DMS 273 (cell line): ENCODE data around the gene SDC4.

Experiments
- DNase-seq: peaks from one replicate; lab custom pipeline; 2025; ENCODE audit not compliant: unreplicated experiment; lab: John Stamatoyannopoulos, UW

Gene SDC4

GRCh38 chr20:45344168-45344860 lies 3.9 kb downstream of the SDC4 start:
- DNase-seq = no peak

GRCh38 chr20:45343532-45344167 lies 4.6 kb downstream of the SDC4 start:
- no peak for DNase-seq

- no peak for DNase-seq
Measured at GRCh38 chr20:45342855-45343531, 5.2 kb downstream of the SDC4 start.

GRCh38 chr20:45341939-45342854 lies 6.0 kb downstream of the SDC4 start:
- DNase-seq = peak; percentile 40

GRCh38 chr20:45341579-45341938 lies 6.7 kb downstream of the SDC4 start:
- no peak for DNase-seq

GRCh38 chr20:45340951-45341350 lies 7.3 kb downstream of the SDC4 start:
- no peak for DNase-seq

GRCh38 chr20:45340236-45340847 lies 7.9 kb downstream of the SDC4 start:
- DNase-seq = no peak

- no peak for DNase-seq
Measured at GRCh38 chr20:45339799-45340198, 8.4 kb downstream of the SDC4 start.

GRCh38 chr20:45339084-45339483 lies 9.1 kb downstream of the SDC4 start:
- DNase-seq = no peak

- no peak for DNase-seq
Measured at GRCh38 chr20:45338121-45339030, 9.8 kb downstream of the SDC4 start.

- no peak for DNase-seq
Measured at GRCh38 chr20:45337367-45338120, 10.7 kb downstream of the SDC4 start.

GRCh38 chr20:45336530-45337366 lies 11.5 kb downstream of the SDC4 start:
- no peak for DNase-seq

GRCh38 chr20:45330476-45330875 lies 17.7 kb downstream of the SDC4 start:
- no peak for DNase-seq

GRCh38 chr20:45329497-45330319 lies 18.5 kb downstream of the SDC4 start:
- DNase-seq = no peak

- DNase-seq = no peak
Measured at GRCh38 chr20:45328451-45328850, 19.8 kb downstream of the SDC4 start.

GRCh38 chr20:45325371-45325770 lies 22.9 kb downstream of the SDC4 start:
- DNase-seq = no peak

- no peak for DNase-seq
Measured at GRCh38 chr20:45323731-45324130, 24.5 kb downstream of the SDC4 start.
